Embryonic facial prominence (tissue), 1 donor: Measurements from ENCODE around the gene CCNT2.
"Not testable (repeated sequence)": the region's sequence is repeated elsewhere in the genome, so short reads cannot be mapped to it uniquely, and the experiment has no call there.

Experiments used
- DNase-seq: peaks from one replicate; pipeline ENCODE4 v3.0.0-alpha.2; 2016; ENCODE audit errors: extremely low spot score

CCNT2 gene

DNA sequence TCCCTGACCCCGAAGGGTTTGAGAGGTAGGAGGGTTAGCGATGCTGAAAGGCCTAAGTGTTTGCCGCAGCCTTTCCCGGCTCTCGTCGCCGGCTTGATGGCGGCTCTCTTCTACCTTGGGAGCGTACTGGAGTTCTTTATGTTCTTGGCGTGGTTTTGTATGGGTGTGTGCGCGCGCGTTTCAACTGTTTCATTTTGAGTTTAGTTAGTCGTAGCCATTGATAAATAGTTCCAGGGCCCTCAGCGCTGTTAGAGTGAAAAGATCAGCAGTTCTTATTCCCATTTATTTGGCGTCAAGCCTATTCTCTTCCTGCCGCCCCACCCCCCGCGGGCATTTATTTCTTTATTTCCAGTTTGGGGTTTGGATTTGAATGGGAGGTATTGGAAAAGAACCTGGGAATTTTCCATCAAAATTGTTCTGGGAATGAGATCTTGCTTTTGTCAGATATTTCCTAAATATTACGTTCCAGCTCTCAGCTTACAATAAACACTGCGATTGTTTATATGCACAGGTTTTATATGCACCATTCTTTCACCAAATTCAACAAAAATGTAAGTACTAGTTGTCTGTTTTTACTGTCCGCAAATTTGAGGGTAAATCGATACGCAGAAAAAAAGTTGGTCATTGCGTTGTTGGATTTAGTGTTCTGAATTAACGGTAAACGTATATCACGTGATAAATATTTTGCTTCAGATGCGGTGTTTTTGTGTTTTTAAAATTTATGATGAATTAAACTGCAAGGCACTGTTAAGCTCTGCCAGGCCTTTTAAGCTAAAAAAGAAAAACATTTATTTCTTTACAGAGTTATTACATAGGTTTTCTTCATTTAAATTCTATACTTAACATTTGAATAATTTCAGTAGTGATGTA, 954 bp downstream of the CCNT2 start:
- DNase-seq, result no peak

DNA sequence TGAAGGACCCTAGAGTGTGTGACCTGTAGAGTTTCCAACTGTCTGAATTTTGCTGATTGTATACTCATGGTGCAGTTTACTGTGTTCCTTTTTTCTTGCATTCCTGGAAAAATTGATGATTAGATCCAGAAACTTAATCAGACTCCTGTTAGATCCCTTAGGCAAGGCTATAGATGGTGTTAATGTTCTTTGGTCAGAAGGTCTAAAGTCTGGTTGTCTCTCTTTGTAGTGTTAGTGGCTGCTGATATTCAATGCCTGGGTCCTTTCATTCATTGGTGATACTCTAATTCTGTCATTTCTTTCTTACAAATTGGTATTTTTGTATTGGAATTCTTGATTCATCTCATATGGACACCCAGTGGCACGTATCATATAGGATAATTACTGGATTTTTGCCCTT, 6.3 kb downstream of the CCNT2 start:
- DNase-seq, result no peak

DNA sequence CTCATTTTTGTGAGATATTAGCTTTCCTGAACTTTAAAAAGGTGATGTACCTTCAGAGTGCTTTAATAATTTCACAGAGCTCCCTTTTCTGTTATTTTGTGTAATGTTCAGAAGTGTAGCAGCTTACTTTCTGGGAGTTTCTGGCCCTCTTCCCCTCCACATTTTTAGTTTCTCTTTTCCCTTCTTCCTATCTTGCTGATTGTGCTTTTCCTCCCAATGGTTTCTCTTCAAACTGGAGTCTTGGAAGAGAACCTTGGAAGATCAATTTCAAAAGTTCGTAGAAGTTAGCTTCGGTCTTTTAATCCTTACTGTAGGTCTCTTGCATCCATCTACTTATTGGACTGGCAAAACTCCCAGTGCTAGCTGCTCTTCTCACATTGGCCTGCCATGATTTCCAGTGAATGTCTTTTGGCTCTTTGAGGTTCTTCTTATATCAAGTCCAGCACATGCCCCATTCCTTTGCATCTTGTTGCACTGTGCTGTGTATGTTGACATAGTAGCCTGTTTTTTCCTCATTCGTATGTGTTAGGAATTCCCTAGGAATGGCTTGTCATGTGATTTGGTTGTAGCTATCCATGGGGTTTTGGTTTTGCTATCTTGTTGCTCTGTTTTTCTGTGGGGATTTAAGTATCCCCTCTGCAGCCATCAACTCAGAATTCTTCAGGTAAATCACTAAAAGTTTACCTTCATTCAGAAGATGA, 7.8 kb downstream of the CCNT2 start:
- no peak for DNase-seq

GRCh38 chr2:134927195-134927594, 8.6 kb downstream of the CCNT2 start:
- no peak for DNase-seq

DNA sequence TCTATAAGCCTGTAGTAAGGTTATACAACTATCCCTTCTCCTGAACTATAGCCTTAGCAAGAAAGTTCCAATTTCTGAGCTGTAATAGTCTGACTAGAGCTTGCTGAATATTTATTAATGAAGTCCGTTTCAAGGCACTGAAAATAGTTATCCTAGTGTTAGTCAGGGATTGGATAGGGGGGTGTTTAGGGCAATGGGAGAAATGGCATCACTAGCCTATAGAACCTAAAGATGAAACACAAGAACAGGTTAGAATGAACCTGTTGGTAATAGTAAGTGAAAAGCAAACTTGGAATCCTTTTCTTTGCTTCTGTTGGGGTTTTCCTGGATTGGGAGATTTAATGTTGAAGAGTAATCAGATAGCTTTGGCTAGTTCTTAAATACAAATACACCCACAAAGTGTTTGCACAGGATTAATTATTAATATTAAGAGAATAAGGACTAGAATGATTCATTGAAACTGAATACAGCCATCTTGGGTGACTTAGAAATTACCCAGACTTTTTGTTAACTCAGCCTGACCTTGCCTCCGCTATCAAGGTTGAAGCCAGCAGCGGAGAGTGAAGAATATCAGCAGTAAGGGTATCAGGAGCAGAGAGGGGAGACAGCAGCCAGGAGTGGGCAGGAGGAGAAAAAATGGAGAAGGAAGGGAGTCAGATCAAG, 14.4 kb downstream of the CCNT2 start:
- DNase-seq, result no peak

- no peak for DNase-seq
These were observed 15.1 kb downstream of the CCNT2 start for GRCh38 chr2:134933732-134934131.

DNA sequence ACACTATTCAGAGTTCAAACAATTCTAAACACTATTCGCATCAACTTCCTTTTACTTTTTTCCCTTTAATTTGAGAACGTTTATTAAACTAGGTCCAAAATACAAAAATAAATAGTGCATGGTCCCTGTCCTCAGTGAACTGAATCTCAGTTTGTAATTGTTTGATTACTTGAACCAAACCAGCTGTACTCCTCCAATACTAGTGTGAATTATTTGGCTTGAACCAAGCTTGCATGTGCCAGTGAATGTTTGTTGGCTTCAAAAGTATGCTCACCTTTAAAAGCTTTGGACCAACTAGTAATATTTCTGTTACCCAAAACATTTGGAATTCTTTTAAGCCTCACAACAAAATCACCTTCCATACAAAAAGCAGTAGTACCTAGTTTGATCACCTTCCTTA, 15.5 kb downstream of the CCNT2 start:
- DNase-seq, result no peak

GRCh38 chr2:134934641-134935040, 16.0 kb downstream of the CCNT2 start:
- no peak for DNase-seq

GRCh38 chr2:134936691-134937090, 18.1 kb downstream of the CCNT2 start:
- DNase-seq, result no peak

DNA sequence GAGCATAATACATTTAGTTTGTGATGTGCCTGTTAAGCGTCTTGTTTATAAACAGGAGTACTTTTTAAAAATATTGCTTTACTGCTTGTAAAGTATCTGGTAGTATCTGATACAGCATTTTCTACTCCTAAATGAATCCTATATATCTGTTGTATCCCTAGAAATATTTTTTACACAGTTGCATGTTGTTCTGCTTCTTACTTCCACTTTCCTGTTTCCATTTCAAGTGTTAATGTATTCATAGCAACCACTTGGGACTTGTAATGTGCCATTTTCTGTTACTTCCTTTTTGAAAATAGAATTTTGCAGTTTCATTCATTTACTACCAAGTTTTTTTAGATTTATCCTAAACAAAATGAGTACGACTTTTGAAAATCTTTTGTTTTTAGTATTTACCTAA, 24.9 kb downstream of the CCNT2 start:
- no peak for DNase-seq

DNA sequence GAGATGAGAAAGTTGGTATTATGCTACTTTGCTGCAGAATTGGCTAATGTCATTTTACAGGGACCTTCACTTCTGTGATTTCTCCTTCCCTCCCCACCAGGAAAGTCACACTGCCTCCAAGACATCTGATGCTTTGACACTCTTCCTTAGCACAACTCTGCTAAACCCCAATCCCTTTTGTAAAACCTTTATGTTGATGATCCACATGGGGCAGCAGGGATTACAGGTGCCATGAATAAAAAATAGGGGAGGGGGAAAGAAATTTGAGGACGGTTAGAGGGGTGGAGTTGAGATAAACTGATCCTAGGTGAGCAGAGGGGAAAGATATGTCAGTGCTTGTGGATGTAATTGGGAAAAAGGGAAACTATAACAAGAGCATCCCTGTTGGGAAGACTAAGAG, 26.4 kb downstream of the CCNT2 start:
- DNase-seq, result no peak

DNA sequence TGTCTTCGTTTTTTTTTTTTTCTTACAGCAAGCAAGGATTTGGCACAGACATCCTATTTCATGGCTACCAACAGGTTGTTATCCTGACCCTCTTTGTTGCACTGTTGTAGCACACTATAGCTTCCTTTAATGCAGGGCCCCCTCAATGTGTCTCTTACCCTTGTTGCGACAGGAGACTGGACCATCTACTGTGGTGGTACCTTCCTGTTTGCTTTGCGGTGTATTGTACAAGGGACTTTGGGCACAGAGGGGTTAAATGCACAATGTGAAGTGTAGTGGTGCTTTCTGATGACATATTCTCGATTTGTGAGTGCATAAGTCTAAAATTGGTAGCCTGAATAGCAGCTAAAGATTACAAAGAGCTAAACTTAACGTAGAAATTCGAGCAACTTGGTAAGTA, 27.5 kb downstream of the CCNT2 start:
- DNase-seq, result no peak

DNA sequence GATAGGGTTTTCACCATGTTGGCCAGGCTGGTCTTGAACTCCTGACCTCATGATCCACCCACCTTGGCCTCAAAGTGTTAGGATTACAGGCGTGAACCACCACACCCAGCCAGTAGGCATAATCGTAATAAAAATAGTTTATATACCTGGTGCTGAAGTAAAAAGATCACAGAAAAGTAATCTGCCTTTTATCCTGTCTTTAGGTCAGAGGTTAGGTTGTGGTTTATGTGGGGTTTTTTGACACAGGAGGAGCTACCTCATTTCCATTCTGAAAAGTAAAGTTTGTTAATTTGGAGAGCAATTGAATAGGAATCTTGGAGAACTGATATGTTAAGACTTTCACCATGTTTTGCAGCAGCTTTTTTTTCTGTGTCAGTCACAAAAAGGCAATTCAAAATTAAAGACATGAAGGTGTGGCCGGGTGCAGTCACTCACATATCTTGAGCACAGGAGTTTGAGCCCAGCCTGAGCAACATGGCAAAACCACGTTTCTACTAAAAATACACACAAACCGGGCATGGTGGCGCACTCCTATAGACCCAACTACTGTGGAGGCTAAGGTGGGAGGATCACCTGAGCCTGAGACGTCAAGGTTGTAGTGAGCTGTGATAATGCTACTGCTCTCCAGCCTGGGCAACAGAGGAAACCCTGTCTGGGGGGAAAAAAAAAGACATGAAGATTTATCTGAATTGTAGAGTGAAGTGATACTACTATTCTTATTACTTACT, 31.5 kb downstream of the CCNT2 start:
- no peak for DNase-seq

DNA sequence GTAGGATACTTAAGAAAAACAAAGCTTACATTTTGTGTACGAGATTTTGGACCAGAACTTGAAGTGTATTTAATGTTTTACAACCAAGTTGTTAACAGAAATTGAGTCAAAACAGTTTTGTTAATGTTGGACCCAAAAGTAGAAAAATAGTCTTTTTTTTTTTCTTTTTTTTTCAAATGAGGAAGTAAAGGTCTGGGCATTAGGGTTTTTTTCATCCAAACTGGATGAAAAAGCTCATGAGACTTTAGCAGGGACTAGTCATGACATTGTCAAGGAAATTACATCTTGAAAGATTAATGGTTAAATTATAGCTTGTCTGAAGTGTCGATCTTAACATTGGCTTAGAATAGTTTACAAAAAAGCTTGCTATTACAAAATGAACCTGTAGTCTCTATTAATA, 32.3 kb downstream of the CCNT2 start:
- no peak for DNase-seq

DNA sequence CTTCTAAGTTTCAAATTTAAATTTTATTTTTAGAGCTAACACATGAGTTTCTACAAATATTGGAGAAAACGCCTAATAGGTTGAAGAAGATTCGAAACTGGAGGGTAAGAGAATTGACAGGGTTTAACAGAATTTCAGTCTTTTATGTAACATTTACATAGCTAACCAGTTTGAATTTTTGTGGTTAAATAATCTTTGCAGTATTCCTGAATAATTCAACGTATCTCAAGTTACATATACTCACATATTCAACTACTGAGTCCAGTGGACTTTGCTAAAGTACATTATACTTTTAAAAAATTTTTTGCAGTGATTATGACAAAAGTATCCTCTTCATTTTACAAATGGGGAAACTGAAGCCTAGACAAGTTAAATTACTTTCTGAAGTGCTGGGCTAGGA, 34.0 kb downstream of the CCNT2 start:
- no peak for DNase-seq

GRCh38 chr2:134954065-134954464, 35.4 kb downstream of the CCNT2 start:
- DNase-seq, result no peak

DNA sequence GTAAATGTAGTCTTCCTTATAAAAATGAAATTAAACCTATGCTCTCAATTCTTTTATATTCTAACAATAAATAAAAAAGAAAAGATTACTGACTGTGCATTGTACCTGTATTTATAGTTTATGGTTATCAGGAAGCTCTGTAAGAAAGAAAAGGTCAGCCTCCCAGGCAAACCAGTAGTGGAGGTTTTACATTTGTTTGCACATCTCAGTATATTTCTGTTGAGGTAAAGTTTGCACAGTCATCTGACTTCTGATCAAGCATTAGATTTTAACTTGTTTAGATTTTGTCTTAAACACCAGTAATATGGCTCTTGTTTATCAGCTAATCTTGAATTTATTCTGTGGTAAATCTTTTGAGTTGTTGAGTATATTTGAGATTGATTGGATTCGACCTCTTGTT, 37.1 kb downstream of the CCNT2 start:
- no peak for DNase-seq

- no peak for DNase-seq
These were observed 38.9 kb downstream of the CCNT2 start for GRCh38 chr2:134957477-134957876.

DNA sequence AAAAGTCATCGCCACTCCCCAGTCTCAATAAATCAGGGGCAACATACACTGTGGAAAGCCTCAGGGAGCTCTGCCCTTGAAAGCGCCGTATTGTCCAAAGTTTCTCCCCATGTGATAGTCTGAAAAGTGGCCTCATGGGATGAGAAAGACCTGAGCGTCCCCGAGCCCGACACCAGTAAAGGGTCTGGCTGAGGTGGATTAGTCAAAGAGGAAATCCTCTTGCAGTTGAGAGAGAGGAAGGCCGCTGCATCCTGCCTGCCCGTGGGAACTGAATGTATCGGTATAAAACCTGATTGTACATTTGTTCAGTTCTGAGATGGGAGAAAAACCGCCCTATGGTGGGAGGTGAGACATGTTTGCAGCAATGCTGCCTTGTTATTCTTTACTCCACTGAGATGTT, 48.5 kb downstream of the CCNT2 start:
- DNase-seq, result not testable (repeated sequence)

- no peak for DNase-seq
These were observed 54.9 kb downstream of the CCNT2 start for GRCh38 chr2:134973241-134974138.
